ENCODE results near the gene TPSG1.

- TF ChIP-seq CTCF (IDR thresholded peaks at IDR 0.05) (no peak), POLR2A (IDR thresholded peaks at IDR 0.05) (no peak)
Measured at GRCh38 chr16:1256874-1257322, 31.8 kb upstream of the TPSG1 start.
